Measurements from ENCODE around the gene ASRGL1.

ASRGL1 gene

GRCh38 chr11:62416596-62416995 lies 79.3 kb downstream of the ASRGL1 start:
- DNase-seq = no peak

GRCh38 chr11:62418136-62418535 lies 80.9 kb downstream of the ASRGL1 start:
- DNase-seq = no peak

GRCh38 chr11:62418733-62419132 lies 81.5 kb downstream of the ASRGL1 start, which contains the start of gene SCGB1A1:
TSS of gene SCGB1A1 (plus strand) at chr11:62419033. CDS start at chr11:62419096, 63 bp downstream.
- no peak for DNase-seq

- no peak for DNase-seq
Measured at GRCh38 chr11:62419314-62419929, 82.2 kb downstream of the ASRGL1 start.

- DNase-seq = no peak
Measured at GRCh38 chr11:62419943-62420342, 82.7 kb downstream of the ASRGL1 start.

GRCh38 chr11:62420882-62421281 lies 83.6 kb downstream of the ASRGL1 start:
- DNase-seq = no peak

GRCh38 chr11:62421996-62422395 lies 84.7 kb downstream of the ASRGL1 start:
- no peak for DNase-seq

- DNase-seq = no peak
Measured at GRCh38 chr11:62423012-62423411, 85.8 kb downstream of the ASRGL1 start.

- peak; percentile 68 for DNase-seq
Measured at GRCh38 chr11:62427630-62428233, 90.5 kb downstream of the ASRGL1 start.

- DNase-seq = no peak
Measured at GRCh38 chr11:62428871-62429560, 91.8 kb downstream of the ASRGL1 start.

GRCh38 chr11:62430425-62430824 lies 93.2 kb downstream of the ASRGL1 start:
- peak; percentile 89 for DNase-seq

- peak; percentile 94 for DNase-seq
Measured at GRCh38 chr11:62431171-62431901, 94.1 kb downstream of the ASRGL1 start.

GRCh38 chr11:62432695-62433094 lies 95.4 kb downstream of the ASRGL1 start:
- no peak for DNase-seq

GRCh38 chr11:62433141-62433903 lies 96.1 kb downstream of the ASRGL1 start:
- DNase-seq = no peak

- no peak for DNase-seq
Measured at GRCh38 chr11:62433904-62434276, 96.6 kb downstream of the ASRGL1 start.

- DNase-seq = no peak
Measured at GRCh38 chr11:62435846-62436660, 98.8 kb downstream of the ASRGL1 start.

- no peak for DNase-seq
Measured at GRCh38 chr11:62437616-62438015, 100.4 kb downstream of the ASRGL1 start.

GRCh38 chr11:62438641-62439040 lies 101.4 kb downstream of the ASRGL1 start:
- no peak for DNase-seq

- DNase-seq = peak; percentile 71
Measured at GRCh38 chr11:62439785-62440602, 102.7 kb downstream of the ASRGL1 start.
